Hematopoietic multipotent progenitor cell treated with erythropoietin and hydrocortisone succinate and interleukin-3 and kit ligand, for 15 days (in vitro differentiated cells): ENCODE results near the gene OR51B4.
A peak's percentile ranks its signal among the peaks of the same experiment; 100 is the strongest.
"Not testable (repeated sequence)": the region's sequence is repeated elsewhere in the genome, so short reads cannot be mapped to it uniquely, and the experiment has no call there.

Experiments used
- DNase-seq: peaks from one replicate; pipeline ENCODE4 v3.0.0-alpha.2; 2015; ENCODE audit warnings: low spot score

OR51B4 gene

DNA sequence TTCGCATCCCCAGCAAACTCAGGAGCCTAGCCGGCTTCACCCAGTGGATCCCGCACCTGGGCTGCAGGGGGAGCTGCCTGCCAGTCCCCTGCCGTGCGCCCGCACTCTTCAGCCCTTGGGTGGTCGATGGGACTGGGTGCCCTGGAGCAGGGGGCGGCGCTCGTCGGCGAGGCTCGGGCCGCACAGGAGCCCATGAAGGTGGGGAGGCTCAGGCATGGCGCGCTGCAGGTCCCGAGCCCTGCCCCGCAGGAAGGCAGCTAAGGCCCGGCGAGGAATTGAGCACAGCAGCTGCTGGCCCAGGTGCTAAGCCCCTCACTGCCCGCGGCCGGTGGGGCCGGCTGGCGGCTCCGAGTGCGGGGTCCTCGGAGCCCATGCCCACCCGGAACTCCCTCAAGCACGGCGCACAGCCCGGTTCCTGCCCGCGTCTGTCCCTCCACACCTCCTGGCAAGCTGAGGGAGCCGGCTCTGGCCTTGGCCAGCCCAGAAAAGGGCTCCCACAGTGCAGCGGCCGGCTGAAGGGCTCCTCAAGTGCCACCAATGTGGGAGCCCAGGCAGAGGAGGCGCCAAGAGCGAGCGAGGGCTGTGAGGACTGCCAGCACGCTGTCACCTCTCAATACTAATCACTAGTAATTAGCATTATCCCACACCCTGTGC, 7.3 kb downstream of the OR51B4 start:
- not testable (repeated sequence) for DNase-seq

DNA sequence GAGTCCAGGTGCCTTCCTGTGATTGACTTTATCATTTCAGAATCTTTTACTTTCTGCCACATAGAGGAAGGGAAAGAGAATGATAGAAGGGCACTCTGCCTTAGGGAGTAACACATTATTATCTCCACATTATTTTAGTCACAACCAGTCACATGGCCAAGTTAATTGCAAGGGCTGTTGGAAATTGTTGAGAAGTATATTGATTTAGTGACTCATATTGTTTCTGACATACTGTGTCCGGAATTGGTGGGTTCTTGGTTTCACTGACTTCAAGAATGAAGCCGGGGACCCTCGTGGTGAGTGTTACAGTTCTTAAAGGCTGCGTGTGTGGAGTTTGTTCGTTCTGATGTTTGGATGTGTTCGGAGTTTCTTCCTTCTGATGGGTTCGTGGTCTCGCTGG, 8.7 kb downstream of the OR51B4 start:
- DNase-seq, result peak; percentile 15

DNA sequence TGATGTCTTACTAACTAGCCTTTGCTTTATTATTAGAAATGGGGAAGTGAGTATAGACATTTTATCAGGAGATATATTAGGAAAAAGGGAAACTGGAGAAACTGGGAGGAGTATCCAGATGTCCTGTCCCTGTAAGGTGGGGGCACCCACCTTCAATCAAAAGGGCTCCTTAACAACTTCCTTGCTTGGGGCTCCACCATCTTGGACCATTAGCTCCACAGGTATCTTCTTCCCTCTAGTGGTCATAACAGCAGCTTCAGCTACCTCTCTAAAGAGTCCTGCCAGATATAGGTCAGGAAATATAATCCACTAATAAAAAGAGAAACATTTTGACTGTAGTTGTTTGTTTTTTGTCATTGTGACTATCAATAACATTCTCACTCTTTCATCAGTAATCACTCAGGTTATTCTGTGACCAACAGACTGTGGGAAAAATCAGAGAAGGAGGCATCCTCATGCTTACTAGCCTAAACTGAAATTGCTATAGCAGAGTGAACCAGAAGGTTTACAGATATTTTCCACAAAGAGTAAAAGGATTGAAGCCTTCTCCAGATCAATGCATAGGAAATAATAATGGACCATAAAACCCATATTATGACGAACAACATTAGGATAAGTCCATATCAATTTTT, 10.4 kb downstream of the OR51B4 start:
- peak; percentile 92 for DNase-seq

DNA sequence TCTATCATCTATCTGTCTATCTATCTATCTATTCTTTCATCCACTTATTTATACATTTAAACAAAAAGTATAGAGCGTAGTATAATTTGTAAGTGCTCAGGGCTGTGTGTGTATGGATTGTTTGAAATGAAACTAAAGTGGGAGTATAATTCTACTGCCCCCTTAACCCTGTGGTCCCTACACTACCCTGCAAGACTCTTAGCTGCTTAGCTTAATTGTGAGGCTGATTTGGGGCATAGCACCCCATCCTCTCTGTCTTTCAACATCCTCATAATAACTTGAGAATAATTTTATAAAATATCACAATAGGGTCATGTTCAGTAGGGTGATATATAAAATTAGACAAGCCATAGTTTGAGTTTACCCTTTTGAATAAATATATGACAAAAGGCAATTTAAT, 11.6 kb downstream of the OR51B4 start:
- peak; percentile 59 for DNase-seq

DNA sequence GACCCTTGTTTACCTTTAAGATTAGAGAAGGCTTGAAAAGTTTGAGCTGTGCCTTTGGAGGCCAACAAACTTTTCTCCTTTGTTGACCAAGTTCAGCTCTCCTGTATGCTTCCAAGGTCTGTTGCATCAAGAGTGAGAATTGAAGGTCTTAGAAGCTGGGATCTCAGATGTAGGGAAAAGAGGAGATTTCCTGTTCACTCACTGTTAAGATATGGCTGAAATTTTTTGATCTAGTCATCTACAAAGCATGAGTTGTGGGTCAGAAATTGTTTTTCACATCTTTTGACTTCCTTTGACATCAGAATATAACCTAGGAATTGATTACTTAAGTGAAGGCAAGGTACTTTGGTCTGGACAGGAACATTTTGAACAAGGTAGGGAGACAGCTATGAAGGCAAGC, 12.1 kb downstream of the OR51B4 start:
- DNase-seq, result peak; percentile 59

DNA sequence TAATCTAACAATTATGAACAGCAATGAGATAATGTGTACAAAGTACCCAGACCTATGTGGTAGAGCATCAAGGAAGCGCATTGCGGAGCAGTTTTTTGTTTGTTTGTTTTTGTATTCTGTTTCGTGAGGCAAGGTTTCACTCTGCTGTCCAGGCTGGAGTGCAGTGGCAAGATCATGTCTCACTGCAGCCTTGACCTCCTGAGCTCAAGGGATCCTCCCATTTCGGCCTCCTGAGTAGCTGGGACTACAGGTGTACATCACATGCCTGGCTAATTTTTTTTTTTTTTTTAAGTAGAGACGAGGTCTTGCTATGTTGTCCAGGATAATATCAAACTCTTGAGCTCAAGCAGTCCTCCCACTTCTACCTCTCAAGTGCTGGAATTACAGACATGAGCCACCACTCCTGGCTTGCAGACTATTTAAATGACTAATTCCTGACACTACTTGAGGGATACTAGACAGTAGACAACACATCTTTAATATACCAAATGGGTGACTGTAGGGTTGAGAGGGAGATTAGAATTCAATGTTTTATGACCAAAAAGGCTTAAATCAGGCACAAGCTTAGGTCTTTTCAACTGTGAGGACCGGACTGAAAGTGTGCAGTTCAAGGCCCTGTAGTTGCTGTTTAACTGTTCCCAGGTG, 12.7 kb downstream of the OR51B4 start:
- peak; percentile 73 for DNase-seq

DNA sequence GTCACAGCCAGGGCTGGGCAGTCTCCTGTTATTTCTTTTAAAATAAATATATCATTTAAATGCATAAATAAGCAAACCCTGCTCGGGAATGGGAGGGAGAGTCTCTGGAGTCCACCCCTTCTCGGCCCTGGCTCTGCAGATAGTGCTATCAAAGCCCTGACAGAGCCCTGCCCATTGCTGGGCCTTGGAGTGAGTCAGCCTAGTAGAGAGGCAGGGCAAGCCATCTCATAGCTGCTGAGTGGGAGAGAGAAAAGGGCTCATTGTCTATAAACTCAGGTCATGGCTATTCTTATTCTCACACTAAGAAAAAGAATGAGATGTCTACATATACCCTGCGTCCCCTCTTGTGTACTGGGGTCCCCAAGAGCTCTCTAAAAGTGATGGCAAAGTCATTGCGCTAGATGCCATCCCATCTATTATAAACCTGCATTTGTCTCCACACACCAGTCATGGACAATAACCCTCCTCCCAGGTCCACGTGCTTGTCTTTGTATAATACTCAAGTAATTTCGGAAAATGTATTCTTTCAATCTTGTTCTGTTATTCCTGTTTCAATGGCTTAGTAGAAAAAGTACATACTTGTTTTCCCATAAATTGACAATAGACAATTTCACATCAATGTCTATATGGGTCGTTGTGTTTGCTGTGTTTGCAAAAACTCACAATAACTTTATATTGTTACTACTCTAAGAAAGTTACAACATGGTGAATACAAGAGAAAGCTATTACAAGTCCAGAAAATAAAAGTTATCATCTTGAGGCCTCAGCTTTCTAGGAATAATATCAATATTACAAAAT, 13.4 kb downstream of the OR51B4 start:
- peak; percentile 99 for DNase-seq

DNA sequence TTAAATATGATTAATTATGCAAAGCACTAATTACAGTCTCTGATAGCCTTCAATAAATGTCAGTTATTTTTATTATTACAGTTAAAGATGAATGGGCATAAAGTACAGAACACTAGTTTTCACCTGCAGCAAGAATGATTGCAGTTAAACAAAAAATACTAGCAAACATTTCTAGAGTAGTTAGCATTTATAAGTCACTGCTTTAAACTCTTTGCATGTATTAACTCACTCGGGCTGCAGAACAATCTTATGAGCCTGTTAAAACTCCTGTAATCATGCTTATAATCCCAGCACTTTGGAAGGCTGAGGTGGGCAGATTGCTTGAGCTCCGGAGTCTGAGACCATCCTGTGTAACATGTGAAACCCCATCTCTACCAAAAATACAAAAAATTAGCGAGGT, 14.8 kb downstream of the OR51B4 start:
- DNase-seq, result peak; percentile 54

DNA sequence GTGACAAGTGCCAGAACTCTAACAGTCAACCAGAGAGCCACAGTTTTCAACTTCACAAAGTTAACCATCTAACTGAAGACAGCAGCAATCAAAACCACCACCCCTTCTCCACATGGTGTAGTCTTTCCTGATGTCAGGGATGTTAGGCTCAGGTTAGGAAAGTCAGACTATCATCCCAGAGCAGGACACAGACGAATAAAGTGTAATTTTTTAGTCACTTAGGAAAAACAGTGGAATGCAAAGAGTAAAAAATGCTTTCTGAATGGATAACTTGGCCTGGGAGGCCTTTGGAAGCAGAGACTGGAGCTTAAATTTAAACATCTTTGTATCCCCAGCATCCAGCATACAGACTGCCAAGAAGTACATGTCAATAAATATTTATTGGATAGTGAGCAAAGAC, 15.4 kb downstream of the OR51B4 start:
- DNase-seq, result peak; percentile 64

DNA sequence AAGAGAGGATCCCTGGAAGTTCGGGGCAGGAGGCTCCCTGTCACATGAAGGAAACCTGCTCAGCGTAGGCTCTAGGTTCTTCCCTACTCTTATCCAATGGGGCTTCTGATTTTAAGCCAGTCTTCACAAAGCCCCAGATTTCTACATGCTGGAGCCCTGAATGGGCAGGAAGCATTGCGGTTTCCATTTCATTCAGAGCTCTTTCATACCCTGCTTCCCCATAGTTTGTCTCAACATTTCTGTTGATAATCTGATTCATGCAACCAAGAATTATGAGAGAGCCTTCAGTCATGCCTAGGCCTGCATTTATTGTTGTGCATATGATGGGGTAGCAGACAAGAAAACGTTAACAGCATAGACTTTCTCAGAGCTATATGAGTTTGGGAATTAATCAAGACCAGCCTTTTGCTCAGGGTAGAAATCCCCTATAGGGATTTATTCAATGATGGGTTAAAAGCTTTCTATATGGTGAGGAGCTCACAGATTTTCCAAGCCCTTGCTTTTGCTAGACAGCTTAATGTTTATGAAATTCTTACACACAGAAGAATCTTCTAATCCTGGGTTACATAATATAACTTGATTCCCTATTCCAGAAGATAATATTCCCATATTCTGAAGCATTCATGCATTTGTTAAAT, 15.9 kb downstream of the OR51B4 start:
- DNase-seq, result peak; percentile 64

DNA sequence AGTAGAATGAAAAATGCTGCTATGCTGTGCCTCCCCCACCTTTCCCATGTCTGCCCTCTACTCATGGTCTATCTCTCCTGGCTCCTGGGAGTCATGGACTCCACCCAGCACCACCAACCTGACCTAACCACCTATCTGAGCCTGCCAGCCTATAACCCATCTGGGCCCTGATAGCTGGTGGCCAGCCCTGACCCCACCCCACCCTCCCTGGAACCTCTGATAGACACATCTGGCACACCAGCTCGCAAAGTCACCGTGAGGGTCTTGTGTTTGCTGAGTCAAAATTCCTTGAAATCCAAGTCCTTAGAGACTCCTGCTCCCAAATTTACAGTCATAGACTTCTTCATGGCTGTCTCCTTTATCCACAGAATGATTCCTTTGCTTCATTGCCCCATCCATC, 17.1 kb downstream of the OR51B4 start:
- peak; percentile 98 for DNase-seq

DNA sequence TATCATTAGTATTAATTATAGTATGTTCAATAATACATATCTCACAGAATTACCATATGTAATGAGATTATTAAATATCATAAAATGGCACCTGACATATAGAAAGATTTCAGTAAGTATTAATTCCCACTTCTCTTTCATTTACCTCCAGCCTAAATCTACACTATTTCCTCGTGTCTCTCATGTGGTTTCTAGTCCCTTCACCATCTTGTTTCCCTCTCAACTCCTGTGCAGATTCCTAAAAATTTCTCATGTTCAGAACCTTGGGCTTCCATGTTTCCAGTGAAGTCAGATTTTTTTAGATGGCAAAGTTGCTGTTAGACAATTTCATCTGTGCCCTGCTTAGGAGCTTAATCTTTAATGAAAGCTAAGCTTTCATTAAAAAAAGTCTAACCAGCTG, 17.9 kb downstream of the OR51B4 start:
- peak; percentile 68 for DNase-seq

DNA sequence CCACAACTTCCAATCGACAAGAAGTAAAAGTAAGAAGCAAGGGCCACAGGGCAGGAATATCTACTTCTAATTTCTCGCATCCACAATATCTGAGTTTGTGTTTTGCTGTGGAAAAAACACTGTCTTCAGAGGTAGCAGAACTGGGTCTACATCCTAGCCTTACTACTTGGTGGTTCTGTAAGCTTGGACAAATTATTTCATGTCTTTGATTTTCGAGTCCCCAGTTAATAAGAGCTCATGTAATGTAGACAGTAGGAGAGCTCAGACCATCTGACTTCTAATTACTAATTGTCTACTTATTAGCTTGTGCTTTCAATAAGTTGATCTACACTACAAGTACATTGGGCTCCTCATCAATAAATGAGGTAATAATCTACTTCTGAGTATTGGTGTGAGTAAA, 18.7 kb downstream of the OR51B4 start:
- peak; percentile 65 for DNase-seq

DNA sequence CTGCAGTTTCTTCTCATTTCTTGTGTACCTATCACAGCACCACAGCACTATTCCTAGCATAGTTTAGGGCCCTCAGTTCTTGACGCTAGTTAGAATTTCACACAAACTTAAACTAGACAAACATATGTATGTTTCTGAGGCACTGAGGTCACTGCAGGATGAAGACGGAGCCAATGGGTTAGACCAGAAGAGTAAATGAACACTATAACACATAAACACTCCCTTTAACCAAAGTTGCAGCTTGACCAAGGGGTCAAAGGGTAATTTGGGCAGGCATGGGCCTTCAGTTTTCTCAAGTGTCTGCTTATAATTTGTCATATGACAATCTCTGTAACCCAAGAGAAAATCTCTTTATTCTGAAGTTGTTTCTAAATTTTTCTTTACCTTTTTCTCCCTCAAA, 19.1 kb downstream of the OR51B4 start:
- peak; percentile 53 for DNase-seq

DNA sequence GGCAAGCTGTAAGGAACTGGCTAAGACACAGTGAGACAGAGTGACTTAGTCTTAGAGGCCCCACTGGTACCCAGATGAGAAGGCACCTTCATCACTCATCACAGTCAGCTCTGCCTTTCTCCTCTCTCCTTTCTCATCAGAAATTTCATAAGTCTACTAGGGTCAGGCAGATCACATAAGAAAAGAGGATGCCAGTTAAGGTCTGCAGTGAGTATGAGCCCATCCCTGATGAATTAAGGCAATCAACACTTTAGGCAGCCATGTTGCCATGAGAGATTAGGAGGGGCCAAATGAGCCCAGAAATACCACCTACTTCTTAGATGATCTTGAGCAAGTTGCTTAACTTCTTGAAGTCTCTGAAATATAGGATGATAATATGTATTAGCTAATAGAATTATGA, 20.1 kb downstream of the OR51B4 start:
- peak; percentile 72 for DNase-seq

DNA sequence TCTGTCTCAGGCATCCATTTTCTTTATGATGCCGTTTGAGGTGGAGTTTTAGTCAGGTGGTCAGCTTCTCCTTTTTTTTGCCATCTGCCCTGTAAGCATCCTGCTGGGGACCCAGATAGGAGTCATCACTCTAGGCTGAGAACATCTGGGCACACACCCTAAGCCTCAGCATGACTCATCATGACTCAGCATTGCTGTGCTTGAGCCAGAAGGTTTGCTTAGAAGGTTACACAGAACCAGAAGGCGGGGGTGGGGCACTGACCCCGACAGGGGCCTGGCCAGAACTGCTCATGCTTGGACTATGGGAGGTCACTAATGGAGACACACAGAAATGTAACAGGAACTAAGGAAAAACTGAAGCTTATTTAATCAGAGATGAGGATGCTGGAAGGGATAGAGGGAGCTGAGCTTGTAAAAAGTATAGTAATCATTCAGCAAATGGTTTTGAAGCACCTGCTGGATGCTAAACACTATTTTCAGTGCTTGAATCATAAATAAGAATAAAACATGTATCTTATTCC, 21.1 kb downstream of the OR51B4 start:
- DNase-seq, result peak; percentile 100

DNA sequence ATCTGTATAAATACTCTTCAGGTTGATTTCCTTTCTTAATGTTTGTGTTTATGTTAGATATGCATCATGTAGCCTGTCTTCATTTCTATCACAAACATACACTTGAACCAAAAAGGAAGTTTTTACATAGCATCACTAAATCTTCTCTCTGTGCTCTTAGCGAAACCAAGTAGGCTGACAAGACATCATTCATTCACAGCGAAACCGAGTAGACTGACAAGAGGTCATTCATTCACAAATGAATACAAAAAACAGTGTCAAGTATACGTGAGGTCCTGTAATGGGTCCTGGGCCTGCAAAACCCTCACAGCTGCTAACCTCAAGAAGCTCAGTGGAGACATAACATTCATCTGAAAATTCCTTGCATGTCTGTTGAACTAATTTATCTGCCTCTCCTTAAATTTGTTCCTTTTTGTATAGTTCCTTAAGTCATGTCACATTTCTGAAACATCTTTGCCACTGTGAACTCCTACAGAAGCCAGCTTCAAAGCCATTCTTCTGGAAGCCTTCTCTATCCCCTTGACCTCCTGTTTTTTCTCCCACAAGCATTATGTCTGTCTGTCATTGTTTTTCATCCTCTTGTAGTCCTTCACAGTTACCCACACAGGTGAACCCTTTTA, 22.2 kb downstream of the OR51B4 start:
- peak; percentile 63 for DNase-seq

DNA sequence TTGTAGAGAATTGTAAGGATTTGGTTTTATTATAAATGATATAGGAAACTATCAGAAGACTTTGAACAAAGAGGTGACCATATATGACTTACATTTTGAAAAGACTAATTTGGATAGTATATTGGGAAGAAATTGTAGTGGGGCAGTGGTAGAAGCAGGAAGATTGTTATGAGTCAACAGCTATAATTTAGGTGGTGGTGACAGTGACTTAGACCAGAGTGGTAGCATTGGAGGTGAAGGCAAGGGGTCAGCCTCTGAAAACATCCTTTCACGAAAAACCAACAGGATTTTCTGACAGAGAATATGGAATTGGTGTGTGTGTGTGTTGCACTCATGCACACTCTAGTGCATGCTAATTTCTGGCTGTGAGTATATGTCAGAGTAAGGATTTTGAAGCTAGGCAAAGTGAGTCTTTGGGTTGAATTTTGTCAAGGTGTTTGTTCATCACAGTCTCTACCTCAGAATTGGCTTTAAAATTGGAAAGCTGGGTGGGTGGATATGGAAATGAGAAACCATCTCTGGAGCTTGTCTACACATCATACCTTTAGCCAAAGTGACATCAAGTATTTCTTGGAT, 23.9 kb downstream of the OR51B4 start:
- peak; percentile 61 for DNase-seq

DNA sequence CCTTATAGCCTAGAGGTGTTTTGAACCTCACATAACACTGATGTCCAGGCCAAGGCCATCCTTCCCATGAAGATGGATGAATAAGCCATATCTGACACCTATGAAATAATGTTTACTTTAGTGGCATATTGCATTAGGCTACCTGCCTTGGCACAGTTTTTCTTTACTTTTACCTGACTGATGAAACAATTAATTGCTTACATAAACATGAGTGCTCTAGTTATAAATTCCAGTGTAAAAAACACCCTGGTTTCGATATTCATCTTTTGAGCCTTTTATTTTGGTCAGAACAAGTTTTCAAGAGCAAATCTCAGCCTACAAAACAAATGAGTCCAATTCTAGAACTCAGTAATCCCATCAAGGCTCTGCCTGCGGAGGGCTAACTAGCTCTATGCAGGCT, 25.0 kb downstream of the OR51B4 start:
- DNase-seq, result peak; percentile 66

DNA sequence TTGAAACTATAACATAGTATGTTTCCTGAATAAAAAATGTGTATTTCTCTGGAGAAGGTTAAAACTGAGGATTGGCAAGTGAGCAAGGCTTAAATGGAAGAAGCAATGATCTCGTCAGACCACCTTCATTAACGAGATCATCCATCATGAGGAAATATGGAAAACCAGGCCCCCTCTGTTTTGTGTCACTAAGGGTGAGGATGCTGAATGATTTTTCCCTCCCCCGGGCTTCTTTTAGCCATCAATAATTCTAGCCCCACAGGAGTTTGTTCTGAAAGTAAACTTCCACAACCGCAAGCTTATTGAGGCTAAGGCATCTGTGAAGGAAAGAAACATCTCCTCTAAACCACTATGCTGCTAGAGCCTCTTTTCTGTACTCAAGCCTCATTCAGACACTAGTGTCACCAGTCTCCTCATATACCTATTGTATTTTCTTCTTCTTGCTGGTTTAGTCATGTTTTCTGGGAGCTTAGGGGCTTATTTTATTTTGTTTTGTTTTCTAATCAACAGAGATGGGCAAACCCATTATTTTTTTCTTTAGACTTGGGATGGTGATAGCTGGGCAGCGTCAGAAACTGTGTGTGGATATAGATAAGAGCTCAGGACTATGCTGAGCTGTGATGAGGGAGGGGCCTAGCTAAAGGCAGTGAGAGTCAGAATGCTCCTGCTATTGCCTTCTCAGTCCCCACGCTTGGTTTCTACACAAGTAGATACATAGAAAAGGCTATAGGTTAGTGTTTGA, 26.2 kb downstream of the OR51B4 start:
- DNase-seq, result peak; percentile 97
